CD4-positive, alpha-beta T cell treated with Interleukin-1 beta for 1 hour (primary cell): Measurements from ENCODE around the gene KRTAP2-4.
"Not testable (repeated sequence)": the region's sequence is repeated elsewhere in the genome, so short reads cannot be mapped to it uniquely, and the experiment has no call there.

Source experiments
- DNase-seq, 2 donors: peaks; one replicate each; pipeline ENCODE4 v3.0.0-alpha.2; 2020 to 2022

Gene KRTAP2-4

DNA sequence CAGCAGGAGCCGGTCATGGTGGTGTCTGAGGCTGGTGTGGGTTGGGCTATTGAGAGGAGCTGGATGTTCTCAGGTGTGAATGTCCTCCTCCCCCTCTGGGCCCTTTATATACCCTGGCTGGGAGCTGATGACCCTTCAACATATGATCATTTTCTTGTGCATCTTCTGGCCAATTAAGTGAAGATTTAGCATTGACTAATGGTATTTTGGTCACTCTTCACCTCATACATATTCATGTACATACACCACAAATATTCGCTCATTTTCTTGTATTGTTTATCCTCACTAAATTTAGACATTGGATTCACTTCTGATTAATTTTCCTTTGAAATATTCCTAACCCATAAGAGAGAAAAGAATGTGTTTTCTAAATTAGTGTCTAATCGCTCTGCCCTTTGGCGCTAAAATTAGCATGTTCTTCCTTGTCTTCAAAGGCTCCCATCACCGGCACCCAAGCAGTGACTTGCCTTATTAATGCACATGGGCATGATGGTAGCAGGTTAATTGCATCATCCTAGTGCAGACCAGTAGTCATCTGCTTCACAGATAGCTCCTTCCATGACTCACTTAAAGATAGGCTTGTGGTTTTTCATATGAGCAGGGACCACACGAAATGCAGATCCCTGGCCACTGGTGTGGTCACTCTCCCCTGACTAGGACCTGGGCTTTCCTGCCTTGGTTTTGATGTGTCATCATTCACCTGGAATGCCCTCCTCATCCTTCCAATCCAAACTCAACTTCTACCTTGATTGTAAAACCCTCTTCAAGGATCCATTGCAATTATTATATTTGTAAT is at the start of gene KRTAP2-4:
Gene KRTAP2-4, minus strand, starts transcription at position 51 of the 796 bp plus-strand sequence. Its CDS starts 34 bp downstream, at position 17.
- DNase-seq: no peak

DNA sequence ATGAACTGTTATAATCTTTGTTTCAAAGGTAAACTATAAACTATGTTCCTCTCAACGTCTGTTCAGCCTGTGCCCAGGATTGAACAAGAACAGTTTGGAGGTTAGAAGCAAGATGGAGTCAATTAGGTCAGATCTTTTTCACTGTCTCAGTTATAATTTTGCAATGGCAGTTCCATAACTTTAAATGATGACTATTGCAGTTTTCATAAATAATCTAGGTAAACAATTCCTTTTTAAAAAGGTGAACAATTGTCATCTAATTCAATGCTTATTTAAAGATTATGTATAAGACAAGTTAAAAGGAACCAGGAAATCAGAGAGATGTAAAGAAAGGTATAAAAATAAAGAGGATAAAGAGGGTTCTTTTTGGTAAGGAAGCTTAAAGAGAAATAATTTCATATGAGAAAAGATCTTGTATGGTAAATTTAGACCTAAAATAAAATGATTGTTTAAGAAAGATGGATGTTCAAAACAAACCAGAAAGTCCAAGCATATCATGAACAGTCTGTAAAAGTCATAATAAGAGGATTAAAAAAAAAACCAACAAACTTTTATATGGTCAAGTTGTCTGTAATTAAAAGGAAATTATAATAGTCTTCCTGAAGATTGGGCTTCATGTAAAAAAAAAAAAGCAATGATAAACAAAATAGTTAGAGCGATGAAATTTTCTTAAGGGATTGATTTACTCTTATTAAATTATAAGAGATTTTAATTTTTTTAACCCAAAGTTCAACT is 45.6 kb upstream of the KRTAP2-4 start:
- no peak for DNase-seq

GRCh38 chr17:41108728-41109386 is 43.2 kb upstream of the KRTAP2-4 start:
- DNase-seq: not testable (repeated sequence)

DNA sequence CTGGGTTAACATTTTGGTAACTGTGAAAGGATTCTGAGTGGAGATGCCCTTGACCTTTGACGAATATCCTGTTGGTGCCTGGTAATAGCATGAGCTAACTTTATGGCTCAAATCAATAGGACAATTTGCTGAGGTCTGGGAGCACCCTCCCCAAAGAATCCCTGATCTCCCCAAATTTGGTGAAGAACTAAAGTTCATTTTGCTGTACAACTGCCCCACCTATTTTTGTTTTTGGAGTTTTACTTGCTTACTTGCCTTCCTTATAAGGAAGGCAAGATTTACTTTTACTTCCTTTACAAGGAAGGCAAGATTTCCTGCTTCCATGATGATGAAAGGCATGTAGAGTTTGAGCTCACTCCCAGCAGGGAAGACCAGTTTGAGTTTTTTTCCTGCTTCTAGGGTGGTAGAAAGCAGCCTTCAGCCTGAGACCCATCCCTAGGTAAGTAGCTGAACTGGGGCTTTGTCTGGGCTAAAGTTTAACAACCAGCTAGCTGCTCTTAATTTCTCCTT is 42.3 kb upstream of the KRTAP2-4 start:
- DNase-seq: no peak

DNA sequence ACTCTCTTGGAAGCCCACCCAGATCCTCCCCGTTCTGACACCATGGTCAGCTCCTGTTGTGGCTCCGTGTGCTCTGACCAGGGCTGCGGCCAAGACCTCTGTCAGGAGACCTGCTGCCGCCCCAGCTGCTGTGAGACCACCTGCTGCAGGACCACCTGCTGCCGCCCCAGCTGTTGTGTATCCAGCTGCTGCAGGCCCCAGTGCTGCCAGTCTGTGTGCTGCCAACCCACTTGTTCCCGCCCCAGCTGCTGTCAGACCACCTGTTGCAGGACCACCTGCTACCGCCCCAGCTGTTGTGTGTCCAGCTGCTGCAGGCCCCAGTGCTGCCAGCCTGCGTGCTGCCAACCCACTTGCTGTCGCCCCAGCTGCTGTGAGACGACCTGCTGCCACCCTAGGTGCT is 39.7 kb upstream of the KRTAP2-4 start, which contains the start of gene KRTAP4-9:
Gene KRTAP4-9, plus strand, starts transcription at position 43 of the 400 bp plus-strand sequence. Its CDS starts 0 bp downstream, at position 43.
- not testable (repeated sequence) for DNase-seq

- not testable (repeated sequence) for DNase-seq
Observed at GRCh38 chr17:41104386-41105038, 38.8 kb upstream of the KRTAP2-4 start.

GRCh38 chr17:41103896-41104295 is 38.2 kb upstream of the KRTAP2-4 start:
- no peak for DNase-seq

DNA sequence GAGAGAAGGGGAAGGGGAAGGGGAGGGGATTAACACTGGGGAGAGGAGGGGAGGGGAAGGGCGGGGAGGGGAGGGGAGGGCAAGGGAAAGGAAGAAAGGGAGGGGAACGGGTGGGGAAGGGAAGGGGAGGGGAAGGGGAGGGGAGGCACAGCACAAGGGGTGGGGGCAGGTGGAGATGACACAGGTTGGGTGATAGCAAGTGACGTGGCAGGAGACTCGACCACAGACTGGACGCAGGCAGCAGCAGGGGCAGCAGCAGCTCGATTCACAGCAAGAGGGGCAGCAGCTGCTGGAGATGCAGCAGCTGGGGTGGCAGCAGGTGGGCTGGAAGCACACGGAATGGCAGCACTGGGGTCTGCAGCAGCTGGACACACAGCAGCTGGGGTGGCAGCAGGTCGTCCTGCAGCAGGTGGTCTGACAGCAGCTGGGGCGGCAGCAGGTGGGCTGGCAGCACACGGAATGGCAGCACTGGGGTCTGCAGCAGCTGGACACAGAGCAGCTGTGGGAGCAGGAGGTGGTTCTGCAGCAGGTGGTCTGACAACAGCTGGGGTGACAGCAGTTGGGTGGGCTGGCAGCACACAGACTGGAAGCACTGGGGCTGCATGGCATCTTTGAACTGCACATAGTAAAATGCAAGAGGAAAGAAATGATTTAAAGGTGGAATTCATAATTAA is 36.0 kb upstream of the KRTAP2-4 start, which contains the start of gene KRTAP4-16:
Gene KRTAP4-16, minus strand, starts transcription at position 624 of the 674 bp plus-strand sequence. Its CDS starts 0 bp downstream, at position 624.
- DNase-seq: no peak

DNA sequence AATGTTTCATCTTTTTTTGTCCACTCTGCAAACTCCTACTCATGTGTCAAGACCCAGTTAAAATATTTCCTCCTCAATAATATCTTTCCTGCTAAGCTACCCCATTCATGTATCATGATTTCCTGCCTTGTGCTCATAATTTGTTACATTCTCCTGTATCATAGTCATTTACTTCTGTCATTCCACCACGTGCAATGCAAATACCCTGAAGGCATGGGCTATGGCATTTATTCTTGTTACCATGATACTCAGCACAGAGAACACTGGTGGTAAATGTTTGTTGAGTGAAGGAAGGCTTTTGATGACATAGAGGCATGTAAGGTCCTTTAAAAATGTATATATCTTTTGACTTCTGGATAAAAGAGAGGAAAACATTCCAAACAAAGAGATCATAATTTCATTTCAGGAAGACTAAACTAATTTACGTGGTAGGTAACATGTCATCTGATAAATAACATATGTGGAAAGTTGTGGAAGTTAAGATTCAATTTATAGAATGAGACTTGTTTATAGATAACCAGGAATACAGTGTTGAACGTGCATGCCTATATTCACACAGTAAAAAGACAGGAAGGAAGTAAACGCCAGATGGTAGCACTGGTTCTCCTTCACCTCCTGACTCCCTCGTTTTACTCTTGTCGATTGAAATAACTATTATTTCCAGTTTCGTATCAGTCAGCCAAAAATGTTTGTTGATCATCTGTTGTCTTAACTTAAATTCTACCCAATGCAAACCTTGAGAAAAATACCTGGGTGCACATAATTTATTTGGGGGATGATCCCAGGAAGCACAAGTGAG is 34.2 kb upstream of the KRTAP2-4 start:
- DNase-seq: not testable (repeated sequence)

GRCh38 chr17:41098481-41098880 is 32.8 kb upstream of the KRTAP2-4 start:
- no peak for DNase-seq

- no peak for DNase-seq
Observed at GRCh38 chr17:41098042-41098441, 32.4 kb upstream of the KRTAP2-4 start, which contains the start of gene KRTAP4-8. Gene KRTAP4-8, minus strand, starts transcription at chr17:41098142. Its CDS starts 58 bp downstream, at chr17:41098084.

GRCh38 chr17:41096055-41096454 is 30.4 kb upstream of the KRTAP2-4 start:
- DNase-seq: no peak

DNA sequence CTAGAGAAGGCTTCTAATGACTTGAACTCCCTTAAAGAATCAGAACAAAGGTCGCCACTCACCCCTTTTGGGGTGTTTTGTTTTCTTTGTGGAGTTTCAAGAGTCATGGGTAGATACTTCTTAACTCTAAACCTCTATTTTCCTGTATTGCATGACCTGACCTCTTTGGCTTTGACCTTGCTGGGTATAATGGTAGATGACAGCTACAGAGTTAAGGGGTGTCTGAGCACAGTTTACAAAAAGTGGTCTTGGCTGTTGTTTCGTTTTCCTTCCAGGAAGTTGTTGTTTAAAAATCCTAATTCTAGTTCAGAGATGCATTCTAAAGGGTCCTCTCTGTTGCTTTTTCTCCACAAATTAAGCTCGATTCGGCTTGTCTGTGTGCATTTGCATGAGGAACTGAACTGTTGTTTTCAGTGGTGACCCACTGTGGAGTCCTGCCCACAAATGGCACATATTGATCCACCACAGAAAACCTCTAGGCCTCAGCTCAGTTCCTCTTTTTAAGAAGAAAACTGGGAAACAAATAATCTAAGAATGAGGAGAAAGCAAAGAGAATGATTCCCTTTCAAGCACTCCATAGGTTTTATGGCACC is 23.2 kb upstream of the KRTAP2-4 start:
- not testable (repeated sequence) for DNase-seq

GRCh38 chr17:41084100-41084856 is 18.6 kb upstream of the KRTAP2-4 start, which contains the start of gene KRTAP4-7:
Gene KRTAP4-7, plus strand, starts transcription at chr17:41084150. Its CDS starts 57 bp downstream, at chr17:41084207.
- not testable (repeated sequence) for DNase-seq

GRCh38 chr17:41083427-41083826 is 17.7 kb upstream of the KRTAP2-4 start:
- not testable (repeated sequence) for DNase-seq

GRCh38 chr17:41082626-41083025 is 16.9 kb upstream of the KRTAP2-4 start:
- DNase-seq: no peak

- no peak for DNase-seq
Observed at GRCh38 chr17:41076788-41077187, 11.1 kb upstream of the KRTAP2-4 start.

DNA sequence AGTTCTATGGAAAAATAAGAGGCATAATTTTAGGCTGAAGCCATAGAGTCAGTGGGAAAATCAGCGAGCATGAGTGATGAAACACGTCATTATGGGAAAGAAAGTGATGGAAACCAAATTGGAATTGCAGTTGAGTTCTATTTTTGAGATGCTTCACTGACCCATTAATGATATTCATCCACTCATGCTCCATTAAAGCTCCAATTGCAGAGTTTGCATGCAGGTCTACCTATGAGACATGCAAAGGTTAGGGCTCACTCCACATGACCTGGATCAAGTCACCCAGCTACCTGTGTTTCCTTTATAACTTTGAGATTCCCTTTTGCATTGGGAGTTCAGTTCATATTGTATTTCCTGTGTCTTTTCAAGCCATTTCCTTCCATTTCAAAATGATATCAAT is 8.0 kb upstream of the KRTAP2-4 start:
- DNase-seq: no peak

DNA sequence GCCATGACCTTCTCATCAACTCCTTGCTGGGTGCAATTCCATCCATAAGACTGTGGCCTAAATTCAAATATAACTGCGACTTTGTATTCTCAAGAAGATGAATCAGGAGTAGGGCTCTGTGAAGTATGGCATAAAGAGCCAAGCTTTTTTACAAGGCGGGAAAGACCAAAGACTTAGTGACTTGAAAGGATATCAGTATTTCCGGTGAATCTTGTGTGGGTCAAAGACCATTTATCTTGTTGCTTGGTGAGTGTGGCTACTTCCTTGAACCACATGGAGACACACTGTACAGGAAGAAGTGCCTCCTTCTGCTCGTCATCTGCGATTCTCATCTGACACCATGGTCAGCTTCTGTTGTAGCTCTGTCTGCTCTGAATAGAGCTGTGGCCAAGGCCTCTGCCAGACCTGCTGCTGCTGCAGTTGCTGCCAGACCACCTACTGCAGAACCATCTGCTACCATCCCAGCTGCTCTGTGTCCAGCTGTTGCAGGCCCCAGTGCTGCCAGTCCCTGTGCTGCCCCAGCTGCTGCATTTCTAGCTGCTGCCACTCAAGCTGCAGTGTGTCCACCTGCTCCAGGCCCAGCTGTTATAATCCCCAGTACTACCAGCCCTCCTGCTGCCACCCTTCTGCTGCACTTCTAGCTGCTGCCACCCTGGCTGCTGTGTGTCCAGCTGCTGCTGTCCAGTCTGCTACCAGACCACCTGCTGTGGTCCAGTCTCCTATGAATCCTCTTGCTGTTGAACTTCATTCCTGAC is 6.1 kb upstream of the KRTAP2-4 start:
- DNase-seq: no peak
